ENCODE data around the gene UBE2H. TPM values are rescaled to one million over a fixed set of nuclear protein-coding genes. Genes with fewer than 3 reads are reported as not detected.
"Not testable (repeated sequence)": the region's sequence is repeated elsewhere in the genome, so short reads cannot be mapped to it uniquely, and the experiment has no call there.

The UBE2H gene
- total RNA-seq, result 92.1 TPM

DNA sequence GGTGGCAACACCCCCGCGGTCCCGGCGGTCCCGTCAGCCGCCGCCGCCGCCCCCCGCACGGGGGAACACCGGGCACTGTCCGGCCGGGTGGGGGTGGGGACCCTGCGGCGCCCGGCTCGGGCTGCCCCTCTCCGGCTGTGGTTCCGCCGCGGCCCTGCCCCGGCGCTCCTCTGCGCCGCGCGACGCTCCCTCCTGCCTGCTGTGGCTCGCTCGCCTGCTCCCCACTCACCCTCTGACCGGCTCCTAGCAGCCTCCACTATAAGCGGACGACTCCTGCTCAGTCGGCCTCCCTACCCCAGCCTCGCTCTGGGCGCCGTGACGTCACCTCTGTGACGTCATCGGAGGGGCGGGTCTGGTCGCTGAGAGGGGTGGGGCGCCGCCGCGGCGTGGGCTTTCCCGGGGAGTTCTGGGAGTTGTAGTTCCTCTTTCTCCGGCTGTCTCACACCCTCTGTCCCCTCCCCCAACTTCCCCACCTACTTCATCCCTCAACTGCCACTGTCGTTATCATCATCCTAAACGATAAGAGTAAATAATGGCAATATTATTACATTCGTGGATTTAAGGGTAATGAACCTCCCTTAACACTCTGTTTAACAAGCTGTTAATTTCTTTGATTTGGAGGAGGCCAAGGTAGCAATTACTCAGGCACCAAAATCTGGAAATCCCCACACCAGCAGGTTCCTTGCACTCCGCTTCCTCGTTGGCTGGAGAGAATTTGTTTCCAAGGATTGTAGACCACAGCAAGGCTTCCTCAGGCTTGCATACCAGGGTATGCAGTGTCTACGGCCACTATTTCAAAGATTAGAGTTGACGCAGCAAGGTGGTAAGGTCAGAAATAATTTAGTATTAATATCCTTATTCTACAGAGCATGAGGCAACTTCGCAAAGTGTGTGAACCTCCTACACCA, at the start of gene UBE2H:
TSS of gene UBE2H (minus strand) at position 308 of the 908 bp plus-strand sequence. CDS start 405 bp downstream, outside the sequence.
- ATAC-seq, result peak; percentile 90
- intact Hi-C loops (cut with DNase I), result no loop called here
- peak; percentile 96 for DNase-seq (ENCODE audit: low spot score)

DNA sequence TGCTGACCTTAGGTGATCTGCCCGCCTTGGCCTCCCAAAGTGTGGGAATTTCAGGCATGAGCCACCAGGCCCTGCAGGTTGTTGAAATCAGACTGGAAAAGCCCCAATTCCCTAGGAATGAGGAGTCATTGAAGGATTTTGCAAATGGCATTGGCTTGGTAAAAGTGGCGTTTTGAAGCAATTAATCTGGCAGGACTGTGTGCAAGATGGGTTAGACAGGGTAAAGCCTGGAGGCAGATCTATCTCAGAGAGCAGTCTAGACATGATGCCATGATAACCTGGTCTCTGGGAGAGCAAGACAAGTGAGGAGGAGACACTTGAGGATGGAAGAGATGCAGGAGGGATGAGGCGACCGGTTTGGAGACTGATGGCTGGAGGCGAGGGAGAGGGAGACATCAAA, 45.7 kb upstream of the UBE2H start:
- ATAC-seq (no peak), DNase-seq (ENCODE audit: low spot score) (no peak)
- intact Hi-C loops (cut with DNase I), result no loop called here

DNA sequence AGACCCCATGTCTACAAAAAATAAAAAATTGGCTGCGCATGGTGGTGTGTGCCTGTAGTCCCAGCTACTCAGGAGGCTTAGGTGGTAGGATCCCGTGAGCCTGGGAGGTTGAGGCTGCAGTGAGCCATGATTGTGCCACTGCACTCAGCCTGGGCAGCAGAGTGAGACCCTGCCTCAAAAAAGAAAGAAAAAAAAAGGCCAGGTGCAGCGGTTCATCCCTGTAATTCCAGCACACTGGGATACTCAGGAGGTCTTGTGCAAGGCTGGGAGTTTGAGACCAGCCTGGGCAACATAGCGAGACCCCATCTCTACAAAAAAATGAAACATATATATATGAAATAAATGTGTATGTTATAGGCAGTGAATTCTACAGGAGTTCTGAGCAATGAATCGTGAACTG, 44.5 kb upstream of the UBE2H start:
- ATAC-seq (no peak), DNase-seq (ENCODE audit: low spot score) (no peak)
- intact Hi-C loops (cut with DNase I), result no loop called here

DNA sequence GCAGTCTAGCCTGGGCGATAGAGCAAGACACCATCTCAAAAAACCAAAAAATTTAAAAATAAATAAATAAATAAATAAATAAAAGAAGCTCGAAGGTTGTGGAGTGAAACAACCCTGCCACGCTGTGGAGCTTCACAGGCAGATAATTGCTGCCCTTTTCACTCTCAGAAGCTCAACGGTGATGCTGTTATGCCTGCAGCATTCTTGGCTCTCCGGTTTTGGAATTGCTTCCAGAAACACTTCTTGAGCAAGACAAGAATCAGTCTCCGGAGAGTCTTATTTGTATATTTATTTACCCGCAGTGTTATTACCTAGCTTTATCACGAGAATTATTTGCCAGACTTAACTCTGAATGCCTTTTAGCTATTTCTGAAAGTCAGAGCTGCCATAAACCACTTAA, 40.5 kb upstream of the UBE2H start:
- ATAC-seq, result peak; percentile 76
- DNase-seq (ENCODE audit: low spot score), result no peak
- intact Hi-C loops (cut with DNase I), result no loop called here

DNA sequence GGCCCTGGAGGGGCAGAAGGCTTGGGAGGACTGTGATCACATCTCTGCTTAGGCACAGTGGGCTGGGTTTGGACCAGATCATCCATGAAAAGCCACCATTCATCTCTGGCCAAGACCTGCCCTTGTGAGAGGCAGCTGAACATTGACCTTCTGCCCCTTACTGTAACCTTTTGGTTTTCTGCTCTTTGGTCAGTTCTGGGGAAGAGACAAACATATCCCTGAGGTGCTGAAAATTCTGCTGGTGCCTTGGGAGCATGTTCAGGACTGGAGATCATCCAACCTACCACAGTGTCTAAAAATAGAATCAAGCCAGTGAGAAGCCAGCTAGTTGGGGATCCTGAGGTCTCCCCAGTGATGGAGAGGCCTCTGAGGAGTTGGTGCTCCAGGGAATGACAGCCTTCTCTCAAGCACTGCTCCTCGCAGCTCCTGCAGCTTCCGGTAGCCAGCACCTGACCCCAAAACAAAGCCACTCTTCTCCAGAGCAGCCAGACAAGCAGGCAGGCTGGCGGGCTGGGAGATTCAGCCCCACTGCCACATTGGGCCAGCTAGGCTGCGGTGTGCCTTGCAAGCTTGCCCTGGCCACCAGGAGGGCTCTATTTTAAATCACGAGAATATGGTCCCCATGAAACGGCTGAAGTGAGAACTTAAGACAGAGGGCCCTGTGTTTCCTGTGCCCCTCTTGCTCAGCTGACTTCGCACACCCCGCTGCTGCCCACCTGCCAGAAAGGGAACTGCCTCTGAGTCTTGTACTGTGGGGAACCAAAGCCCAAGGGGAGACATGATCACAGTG, 37.8 kb upstream of the UBE2H start:
- DNase-seq (ENCODE audit: low spot score) (no peak), ATAC-seq (peak; percentile 88)
- intact Hi-C loops (cut with DNase I), result no loop called here

DNA sequence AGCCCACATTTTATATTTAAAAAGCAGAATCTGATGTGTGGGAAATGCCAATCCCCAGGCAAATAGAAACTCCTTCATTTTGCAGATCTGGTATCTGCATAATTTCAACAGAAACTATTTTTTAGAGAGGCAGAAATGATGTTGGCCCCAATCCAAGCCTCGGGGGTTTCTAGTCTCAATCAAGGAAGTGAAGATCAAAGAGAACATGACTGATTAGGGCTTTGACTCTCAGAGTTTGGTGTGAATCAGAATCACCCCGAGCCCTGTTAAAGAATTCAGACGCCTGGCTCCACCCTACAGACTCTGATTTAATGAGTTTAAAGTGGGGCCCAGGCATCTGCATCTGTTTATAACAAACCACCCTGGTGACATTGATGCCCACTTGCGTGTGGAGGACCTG, 36.7 kb upstream of the UBE2H start:
- intact Hi-C loops (cut with DNase I), result no loop called here
- ATAC-seq, result no peak
- no peak for DNase-seq (ENCODE audit: low spot score)

DNA sequence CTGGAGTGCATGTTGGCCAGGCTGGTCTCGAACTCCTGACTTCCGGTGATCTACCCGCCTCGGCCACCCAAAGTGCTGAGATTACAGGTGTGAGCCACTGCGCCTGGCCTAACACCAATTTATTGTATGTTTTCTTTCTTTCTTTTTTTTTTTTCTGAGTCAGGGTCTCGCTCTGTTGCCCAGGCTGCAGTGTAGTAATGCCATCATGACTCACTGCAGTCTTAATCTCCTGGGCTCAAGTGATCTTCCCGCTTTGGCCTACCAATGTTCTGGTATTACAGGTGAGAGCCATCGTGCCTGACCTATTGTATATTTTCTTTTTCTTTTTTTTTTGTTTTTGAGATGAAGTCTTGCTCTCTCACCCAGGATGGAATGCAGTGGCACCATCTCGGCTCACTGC, 33.8 kb upstream of the UBE2H start:
- ATAC-seq (no peak), DNase-seq (ENCODE audit: low spot score) (no peak)
- intact Hi-C loops (cut with DNase I), result no loop called here

DNA sequence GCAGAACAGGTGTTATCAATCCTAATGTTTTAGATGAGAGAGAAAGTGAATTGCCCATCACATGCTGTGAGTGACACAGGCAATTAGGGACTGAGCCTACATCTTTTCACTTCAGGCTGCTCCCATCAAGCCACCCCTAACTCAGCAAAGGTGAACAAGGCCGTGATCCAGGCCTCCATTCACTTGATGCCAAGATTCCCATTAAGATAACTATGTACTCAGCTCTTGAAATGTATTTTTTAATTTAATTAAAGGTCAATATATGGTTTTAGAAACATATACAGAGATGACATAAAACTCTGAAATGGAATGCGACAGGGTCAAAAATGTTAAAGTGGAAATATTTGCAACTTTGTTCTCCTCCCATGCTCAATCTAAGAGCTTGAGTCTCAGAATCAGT, 27.9 kb upstream of the UBE2H start:
- DNase-seq (ENCODE audit: low spot score) (no peak), ATAC-seq (no peak)
- intact Hi-C loops (cut with DNase I), result no loop called here

DNA sequence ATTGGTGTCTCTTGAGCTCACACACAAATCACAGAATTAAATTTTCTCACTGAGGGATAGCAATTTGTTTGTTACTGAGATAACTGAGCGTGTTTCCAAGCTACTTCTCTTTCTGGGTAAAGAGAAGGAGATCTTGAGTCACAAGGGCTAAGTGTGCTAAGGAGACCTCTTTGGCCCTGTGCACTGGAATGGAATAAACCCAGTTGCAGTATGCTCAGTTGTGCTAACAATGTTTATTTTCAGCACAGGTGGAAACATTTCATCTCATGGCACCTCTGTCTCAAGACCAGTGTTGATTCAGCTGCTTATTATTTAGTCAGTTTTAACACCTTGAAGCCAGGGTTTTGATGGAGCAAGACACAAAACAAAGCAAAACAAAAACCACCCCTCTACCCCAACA, 22.5 kb upstream of the UBE2H start:
- DNase-seq (ENCODE audit: low spot score) (no peak), ATAC-seq (no peak)
- intact Hi-C loops (cut with DNase I), result no loop called here

DNA sequence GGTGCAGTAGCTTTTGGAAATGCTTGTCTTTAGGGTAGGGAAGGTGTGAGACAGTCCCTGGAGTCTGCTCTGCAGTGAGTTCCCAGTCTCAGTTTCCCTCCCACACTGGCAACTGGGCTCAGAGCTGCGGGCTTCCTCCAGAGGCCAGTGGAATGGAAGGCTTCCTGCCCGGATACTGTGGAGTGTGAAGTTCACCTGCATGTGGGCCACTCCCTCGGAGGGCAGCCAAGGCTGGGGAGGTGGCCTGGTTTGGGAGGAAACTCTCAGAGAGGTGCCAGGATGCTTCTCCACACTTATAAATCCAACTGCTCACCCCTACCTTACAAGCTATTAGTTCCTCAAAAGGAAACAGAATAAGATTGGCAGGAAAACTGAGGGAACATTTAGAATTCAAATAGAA, 18.1 kb upstream of the UBE2H start:
- intact Hi-C loops (cut with DNase I), result no loop called here
- DNase-seq (ENCODE audit: low spot score), result no peak

DNA sequence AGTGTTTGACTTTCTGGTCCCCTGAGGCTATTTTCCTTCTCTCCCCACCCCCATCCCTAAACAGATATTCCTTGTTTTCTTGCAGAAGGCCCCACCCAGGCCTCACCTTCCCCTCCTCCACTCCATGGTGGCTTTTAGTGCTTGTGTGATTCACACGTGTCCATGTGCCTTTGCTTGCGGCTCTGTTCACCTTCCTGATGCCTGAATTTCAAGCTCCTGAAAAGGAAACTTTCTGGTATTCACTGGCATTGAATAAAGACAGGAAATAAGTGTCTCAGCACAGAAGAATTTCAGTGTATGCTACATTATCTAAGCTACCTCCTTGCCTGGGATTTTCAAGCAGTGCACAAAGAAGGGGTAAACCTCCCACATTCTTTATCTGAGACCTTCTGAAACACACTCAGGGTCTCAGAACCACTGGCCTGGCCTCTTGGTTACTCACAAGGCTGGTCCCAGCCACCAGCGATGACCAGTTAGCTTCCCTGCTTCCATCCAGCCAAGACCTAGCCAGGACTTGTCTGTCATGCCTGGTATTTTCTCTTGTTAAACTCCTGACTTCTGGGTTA, 17.2 kb upstream of the UBE2H start:
- ATAC-seq (peak; percentile 49), DNase-seq (ENCODE audit: low spot score) (no peak)
- intact Hi-C loops (cut with DNase I), result no loop called here

More for the DNA sequence above, 18.1 kb upstream of the UBE2H start:
- no peak for ATAC-seq

DNA sequence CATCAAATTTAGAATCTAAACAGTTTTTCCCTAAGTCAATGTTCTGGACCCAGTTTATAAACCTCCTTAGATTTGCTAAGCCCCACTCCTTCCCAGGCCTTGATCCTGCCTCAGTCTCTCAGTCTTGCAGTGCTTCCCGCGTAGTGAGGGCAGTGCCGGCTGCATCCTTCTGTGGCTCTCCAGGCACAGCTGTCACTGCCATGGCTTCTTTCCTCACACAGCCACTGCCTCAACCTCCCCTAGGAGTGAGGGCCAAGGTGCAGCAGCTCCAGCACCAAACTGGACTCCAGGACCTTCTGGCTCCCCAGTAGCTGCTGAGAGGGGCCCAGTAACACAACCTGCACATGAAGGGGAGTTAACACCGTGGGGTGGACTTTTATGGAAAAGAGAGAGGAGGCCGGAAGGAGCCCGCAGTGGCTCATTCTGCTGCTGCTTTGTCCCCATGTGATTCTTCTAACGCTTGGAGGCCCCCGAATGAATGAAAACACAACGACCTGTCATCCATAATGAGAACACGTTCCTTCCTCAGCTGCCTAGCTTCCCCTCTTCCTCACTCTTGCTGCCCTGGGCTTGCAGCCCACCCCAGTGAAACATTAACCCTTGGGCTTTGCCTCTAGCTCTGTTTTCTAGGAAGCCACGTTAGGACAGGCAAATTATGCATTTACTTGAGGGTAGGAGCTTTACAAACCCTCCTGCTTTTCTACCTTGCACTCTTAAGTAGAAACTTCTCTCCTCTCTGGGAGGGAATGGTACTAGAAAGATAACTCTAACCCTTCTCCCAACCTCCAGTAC, 16.0 kb upstream of the UBE2H start:
- no peak for DNase-seq (ENCODE audit: low spot score)
- intact Hi-C loops (cut with DNase I), result no loop called here
- ATAC-seq, result no peak

DNA sequence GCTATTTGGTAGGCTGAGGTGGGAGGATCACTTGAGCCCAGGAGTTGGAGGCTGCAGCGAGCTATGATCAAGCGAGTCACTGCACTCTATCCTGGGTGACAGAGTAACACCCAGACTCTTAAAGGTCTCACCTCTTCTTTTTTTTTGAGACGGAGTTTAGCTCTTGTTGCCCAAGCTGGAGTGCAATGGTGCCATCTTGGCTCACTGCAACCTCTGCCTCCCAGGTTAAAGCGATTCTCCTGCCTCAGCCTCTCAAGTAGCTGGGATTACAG, 7.4 kb upstream of the UBE2H start:
- DNase-seq (ENCODE audit: low spot score), result peak; percentile 6
- ATAC-seq; intact Hi-C loops (cut with DNase I): not testable (repeated sequence)

DNA sequence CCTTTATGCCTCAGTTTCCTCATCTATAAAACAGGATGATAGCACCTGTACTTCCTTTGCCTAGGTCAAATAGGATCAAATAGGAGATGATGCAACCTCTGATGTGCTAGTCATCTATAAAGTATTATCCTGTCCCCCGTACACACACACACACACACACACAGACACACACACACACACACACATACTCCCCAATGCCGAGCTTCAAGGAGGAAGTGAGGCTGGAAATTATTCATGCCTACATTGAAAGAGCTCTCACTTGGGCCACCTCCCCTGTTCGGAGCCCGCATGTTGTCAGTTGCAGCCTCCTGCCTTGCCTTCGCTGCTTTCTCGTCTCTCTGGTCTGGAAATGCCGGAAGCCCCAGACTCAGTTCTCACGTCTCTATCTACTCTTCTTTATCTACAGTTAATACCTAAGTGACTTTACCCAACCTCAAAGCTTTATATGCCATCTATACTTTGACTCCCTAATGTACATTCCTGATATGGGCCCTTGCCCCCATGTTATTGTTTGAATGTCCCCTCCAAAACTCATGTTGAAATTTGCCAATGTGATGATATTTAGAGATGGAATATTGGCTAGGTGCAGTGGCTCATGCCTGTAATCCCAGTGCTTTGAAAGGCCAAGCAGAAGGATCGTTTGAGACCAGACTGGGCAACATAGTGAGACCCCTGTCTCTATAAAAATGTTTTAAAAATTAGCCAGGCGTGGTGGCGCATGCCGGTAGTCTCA, 6.9 kb upstream of the UBE2H start:
- intact Hi-C loops (cut with DNase I), result no loop called here
- DNase-seq (ENCODE audit: low spot score) (peak; percentile 27), ATAC-seq (no peak)

DNA sequence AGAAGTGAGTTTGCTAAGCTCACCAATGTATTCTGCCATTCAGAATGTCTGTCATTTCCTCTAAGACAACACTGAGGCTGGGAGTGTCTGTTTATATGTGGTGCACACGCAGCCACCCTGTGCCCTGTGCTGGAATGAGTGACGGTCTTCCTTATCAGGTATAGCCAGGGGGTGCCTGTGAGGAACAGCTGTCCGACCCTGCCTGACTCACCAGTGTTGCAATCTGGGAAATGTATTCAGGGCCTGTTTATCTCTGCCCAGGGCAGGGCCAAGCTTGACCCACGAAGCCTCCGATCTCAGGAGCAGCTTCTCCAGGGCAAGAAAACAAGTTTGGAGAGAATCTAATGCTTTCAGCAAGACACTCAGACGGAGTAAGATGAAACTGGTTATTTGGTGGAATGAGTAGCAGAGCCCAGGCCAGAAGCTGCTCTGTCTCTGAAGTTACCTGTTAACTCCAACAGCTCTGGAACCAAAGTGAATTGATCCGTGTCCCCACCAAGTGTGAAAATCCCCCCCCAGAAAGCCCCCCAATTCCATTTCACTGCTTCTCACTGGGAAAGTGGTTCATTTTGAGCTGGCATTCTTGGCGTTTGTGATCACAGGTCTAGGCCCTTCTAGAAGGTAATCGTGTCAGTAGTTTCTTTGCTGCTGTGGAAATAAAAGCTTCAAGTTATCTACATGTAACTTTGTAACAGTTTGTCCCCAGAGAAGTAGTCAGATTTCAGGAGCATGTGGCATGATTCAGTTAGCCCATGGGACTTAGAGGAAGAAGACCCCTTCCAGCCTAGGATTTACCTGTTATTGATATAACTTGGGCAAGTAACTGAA, 6.1 kb upstream of the UBE2H start:
- intact Hi-C loops (cut with DNase I), result no loop called here
- ATAC-seq, result peak; percentile 54
- DNase-seq (ENCODE audit: low spot score), result peak; percentile 39

DNA sequence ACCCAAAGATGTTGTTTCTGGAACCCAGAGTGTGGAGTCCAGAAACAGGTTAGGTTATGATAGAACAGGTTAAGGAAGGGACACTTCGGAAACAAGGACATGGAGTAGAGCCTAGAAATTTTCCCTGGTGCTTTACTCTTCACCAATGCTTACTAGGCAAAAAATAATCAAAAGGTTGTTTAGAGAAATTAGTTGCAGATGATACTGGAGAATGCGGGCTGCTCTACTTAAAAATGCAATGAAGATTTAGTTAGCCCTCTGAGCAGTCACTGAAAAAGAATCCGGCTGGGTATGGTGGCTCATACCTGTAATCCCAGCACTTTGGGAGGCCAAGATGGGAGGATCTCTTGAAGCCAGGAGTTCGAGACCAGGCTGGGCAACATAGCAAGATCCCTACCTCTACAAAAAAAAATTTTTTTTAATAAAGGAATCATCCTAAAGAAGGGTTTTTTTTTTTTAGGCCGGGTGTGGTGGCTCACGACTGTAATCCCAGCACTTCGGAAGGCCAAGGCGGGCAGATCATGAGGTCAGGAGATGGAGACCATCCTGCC, 3.3 kb upstream of the UBE2H start:
- ATAC-seq (no peak), DNase-seq (ENCODE audit: low spot score) (peak; percentile 15)
- intact Hi-C loops (cut with DNase I), result no loop called here

DNA sequence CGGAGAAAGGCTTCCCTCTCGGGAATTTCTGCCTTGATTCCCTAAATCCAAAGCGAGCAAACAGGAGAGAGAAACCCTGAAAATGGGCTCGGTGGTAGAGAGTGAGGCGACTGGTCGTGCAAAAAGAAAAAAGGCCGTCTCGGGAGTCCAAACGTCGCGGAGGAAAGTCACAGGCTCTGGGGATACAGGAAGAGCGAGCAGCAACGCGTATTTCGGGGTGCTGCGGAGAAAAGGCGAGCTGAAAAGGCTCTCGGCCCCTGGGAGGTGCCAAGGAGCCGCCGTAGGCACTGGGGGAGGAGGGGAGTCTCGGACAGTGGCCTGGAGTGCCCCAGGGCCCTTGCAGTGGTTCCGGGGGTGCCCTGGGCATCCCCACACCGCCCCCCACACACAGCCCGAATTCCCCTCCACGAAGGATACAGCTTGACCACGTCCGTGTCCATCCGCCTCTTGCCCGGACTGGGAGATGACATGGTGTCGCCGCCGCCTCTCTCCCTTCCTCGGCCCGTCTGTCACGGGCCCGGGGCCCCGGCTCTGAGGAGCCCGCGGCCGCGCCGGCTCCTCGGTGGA, 591 bp downstream of the UBE2H start:
- DNase-seq (ENCODE audit: low spot score), result peak; percentile 66
- ATAC-seq, result peak; percentile 29
- intact Hi-C loops (cut with DNase I), result no loop called here
